GM10266 (cell line): ENCODE results near the gene FBLN1.

Source experiments
- DNase-seq: peaks from one replicate; pipeline ENCODE4 v3.0.0; 2012; ENCODE audit errors: extremely low spot score
- TF ChIP-seq, protein P1 (sequence below): IDR thresholded peaks from 2 replicates; pipeline ENCODE4 v1.5.1; 2012; ENCODE audit warnings: mild to moderate bottlenecking, low read depth; ENCODE audit not compliant: control insufficient read depth, insufficient read depth; ENCODE audit errors: missing control alignments

Gene FBLN1

GRCh38 chr22:45647532-45648225 lies 145.0 kb downstream of the FBLN1 start:
- TF ChIP-seq, protein P1, sequence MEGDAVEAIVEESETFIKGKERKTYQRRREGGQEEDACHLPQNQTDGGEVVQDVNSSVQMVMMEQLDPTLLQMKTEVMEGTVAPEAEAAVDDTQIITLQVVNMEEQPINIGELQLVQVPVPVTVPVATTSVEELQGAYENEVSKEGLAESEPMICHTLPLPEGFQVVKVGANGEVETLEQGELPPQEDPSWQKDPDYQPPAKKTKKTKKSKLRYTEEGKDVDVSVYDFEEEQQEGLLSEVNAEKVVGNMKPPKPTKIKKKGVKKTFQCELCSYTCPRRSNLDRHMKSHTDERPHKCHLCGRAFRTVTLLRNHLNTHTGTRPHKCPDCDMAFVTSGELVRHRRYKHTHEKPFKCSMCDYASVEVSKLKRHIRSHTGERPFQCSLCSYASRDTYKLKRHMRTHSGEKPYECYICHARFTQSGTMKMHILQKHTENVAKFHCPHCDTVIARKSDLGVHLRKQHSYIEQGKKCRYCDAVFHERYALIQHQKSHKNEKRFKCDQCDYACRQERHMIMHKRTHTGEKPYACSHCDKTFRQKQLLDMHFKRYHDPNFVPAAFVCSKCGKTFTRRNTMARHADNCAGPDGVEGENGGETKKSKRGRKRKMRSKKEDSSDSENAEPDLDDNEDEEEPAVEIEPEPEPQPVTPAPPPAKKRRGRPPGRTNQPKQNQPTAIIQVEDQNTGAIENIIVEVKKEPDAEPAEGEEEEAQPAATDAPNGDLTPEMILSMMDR, result no peak
- no peak for DNase-seq

GRCh38 chr22:45648301-45649117 lies 145.8 kb downstream of the FBLN1 start:
- TF ChIP-seq, protein P1, result no peak
- no peak for DNase-seq

- TF ChIP-seq, protein P1, result no peak
Observed at GRCh38 chr22:45649809-45650208, 147.1 kb downstream of the FBLN1 start.

DNA sequence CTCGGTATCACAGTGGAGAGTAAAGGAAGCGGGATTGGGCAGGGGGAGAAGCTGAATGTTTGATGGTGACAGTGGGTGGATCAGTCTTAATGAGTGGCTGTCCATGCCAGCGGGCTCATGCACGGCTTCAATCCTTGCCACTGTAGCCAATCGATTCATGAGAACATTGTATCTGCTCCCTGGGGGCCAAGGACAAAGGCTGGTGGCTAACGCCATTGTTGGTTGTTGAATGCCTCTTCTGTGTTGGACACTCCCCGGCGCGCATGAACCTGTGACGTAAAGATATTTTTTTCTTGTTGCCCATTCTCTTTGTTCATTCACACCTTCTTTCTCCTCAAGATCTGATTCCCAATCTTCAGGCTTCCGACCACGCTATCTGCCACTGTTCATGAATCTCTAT lies 148.0 kb downstream of the FBLN1 start:
- no peak for DNase-seq
- TF ChIP-seq, protein P1, result no peak

More at GRCh38 chr22:45649809-45650208, 147.1 kb downstream of the FBLN1 start:
- no peak for DNase-seq
